ENCODE measurements around the gene WNK1.
"Not testable (repeated sequence)": the region's sequence is repeated elsewhere in the genome, so short reads cannot be mapped to it uniquely, and the experiment has no call there.

The WNK1 gene

GRCh38 chr12:779745-780734, 27.7 kb downstream of the WNK1 start:
- DNase-seq (ENCODE audit: low read depth in 2 of 2): no peak

- DNase-seq (ENCODE audit: low read depth in 2 of 2): no peak
These were observed 28.5 kb downstream of the WNK1 start for GRCh38 chr12:780750-781379.

- DNase-seq (ENCODE audit: low read depth in 2 of 2): no peak
These were observed 33.3 kb downstream of the WNK1 start for GRCh38 chr12:785706-786105.

GRCh38 chr12:788288-788687, 35.9 kb downstream of the WNK1 start:
- no peak for DNase-seq (ENCODE audit: low read depth in 2 of 2)

- DNase-seq (ENCODE audit: low read depth in 2 of 2): not testable (repeated sequence)
These were observed 36.4 kb downstream of the WNK1 start for GRCh38 chr12:788762-789161.

- no peak for DNase-seq (ENCODE audit: low read depth in 2 of 2)
These were observed 37.6 kb downstream of the WNK1 start for GRCh38 chr12:789852-790563.

- DNase-seq (ENCODE audit: low read depth in 2 of 2): no peak
These were observed 38.2 kb downstream of the WNK1 start for GRCh38 chr12:790608-791007.

GRCh38 chr12:793037-793436, 40.7 kb downstream of the WNK1 start:
- DNase-seq (ENCODE audit: low read depth in 2 of 2): no peak

- no peak for DNase-seq (ENCODE audit: low read depth in 2 of 2)
These were observed 41.3 kb downstream of the WNK1 start for GRCh38 chr12:793711-794110.

GRCh38 chr12:795305-795704, 42.9 kb downstream of the WNK1 start:
- DNase-seq (ENCODE audit: low read depth in 2 of 2): no peak

- no peak for DNase-seq (ENCODE audit: low read depth in 2 of 2)
These were observed 48.0 kb downstream of the WNK1 start for GRCh38 chr12:800401-800800.

GRCh38 chr12:802242-803120, 50.1 kb downstream of the WNK1 start:
- DNase-seq (ENCODE audit: low read depth in 2 of 2): no peak

GRCh38 chr12:805022-805632, 52.7 kb downstream of the WNK1 start:
- DNase-seq (ENCODE audit: low read depth in 2 of 2): no peak

GRCh38 chr12:806200-806791, 53.9 kb downstream of the WNK1 start:
- DNase-seq (ENCODE audit: low read depth in 2 of 2): no peak

GRCh38 chr12:807041-807735, 54.8 kb downstream of the WNK1 start:
- DNase-seq (ENCODE audit: low read depth in 2 of 2): no peak

GRCh38 chr12:810116-810515, 57.7 kb downstream of the WNK1 start:
- DNase-seq (ENCODE audit: low read depth in 2 of 2): no peak

GRCh38 chr12:810671-811415, 58.5 kb downstream of the WNK1 start:
- no peak for DNase-seq (ENCODE audit: low read depth in 2 of 2)

- DNase-seq (ENCODE audit: low read depth in 2 of 2): no peak
These were observed 60.6 kb downstream of the WNK1 start for GRCh38 chr12:812950-813349.

- not testable (repeated sequence) for DNase-seq (ENCODE audit: low read depth in 2 of 2)
These were observed 65.1 kb downstream of the WNK1 start for GRCh38 chr12:817456-817855.

All from stimulated activated CD8-positive, alpha-beta memory T cell treated with anti-CD3 and anti-CD28 coated beads, Interleukin-2, amount 100 ng/mL, for 1 hour (primary cell).